ENCODE measurements around the gene CYP4F11. TPM values are rescaled to one million over a fixed set of nuclear protein-coding genes. Genes with fewer than 3 reads are reported as not detected.

The CYP4F11 gene
- total RNA-seq, 1 experiment from 2014 or later, result 0.21 TPM

DNA sequence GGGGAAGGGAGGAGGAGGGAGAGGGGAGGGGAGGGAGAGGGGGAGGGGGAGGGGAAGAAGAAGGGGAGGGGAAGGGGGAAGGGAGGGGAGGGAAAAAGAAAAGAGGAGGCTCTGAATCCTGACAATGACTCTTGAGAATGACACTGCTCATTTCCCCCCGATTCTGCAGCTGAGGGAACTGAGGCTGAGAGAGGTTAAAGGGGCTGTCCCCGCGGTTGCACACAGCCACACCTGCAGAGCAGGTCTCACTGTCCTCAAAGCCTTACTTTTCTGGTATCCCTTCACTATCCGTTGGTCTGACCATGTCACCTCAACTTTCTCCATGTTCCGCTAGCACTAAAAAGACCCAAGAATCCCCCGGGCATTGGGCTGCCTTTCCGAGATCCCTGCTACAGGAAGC, 71.9 kb downstream of the CYP4F11 start:
- no TSS peak for BruUV-seq (replicated peaks)
- intact Hi-C loops (cut with micrococcal nuclease; ENCODE audit: unreplicated experiment), result no loop called here
- no peaks in the 10 kb centered on the region for H3K27me3 ChIP-seq (ENCODE audit: control insufficient read depth, insufficient read depth, low read length)
- no peaks in the 10 kb centered on the region; the same call in 1 of the 2 replicates for H3K36me3 ChIP-seq (ENCODE audit: control insufficient read depth, insufficient read depth, low read length)
- no peak for ATAC-seq
- H3K4me3 ChIP-seq (ENCODE audit: low read depth in 2 of 2, low read length in 2 of 2), result no peak overlapping the region
- CTCF ChIA-PET, result no interaction called here
- in situ Hi-C loops (cut with HindIII; ENCODE audit: low pct_unique_long_range_greater_than_20kb, low sequenced_read_pairs), result no loop called here
- DNase-seq (ENCODE audit: low read depth, low spot score), result no peak
- no peak overlapping the region for H3K27ac ChIP-seq (ENCODE audit: low read length)
- no peaks in the 10 kb centered on the region for H3K4me1 ChIP-seq (ENCODE audit: control insufficient read depth, insufficient read depth, low read length)
- POLR2A ChIA-PET, result no interaction called here
- no peak for TF ChIP-seq REST (IDR thresholded peaks at IDR 0.05; ENCODE audit: insufficient read depth in 1 of 2, low read depth in 2 of 2, low read length in 1 of 2)
- no peak for TF ChIP-seq CTCF (IDR thresholded peaks at IDR 0.05)
- TF ChIP-seq SIN3A (IDR thresholded peaks at IDR 0.05; ENCODE audit: borderline replicate concordance, insufficient read depth, low read depth, low read length), result no peak
- TF ChIP-seq POLR2AphosphoS5 (IDR thresholded peaks at IDR 0.05; ENCODE audit: low read depth, low read length), result no peak
- TF ChIP-seq TCF7L2 (IDR thresholded peaks at IDR 0.05; ENCODE audit: low read depth, low read length), result no peak
- no peaks in the 10 kb centered on the region for H3K9me3 ChIP-seq (ENCODE audit: control insufficient read depth, insufficient read depth, low read depth, low read length)

Other genes starting within 250 kb of the CYP4F11 start
- gene OR10H2, start 206.5 kb downstream of the CYP4F11 start, total RNA-seq (2021; ENCODE audit: unreplicated experiment), result not detected
- gene OR10H3, start 196.5 kb downstream of the CYP4F11 start, total RNA-seq (2021; ENCODE audit: unreplicated experiment), result not detected
- gene OR10H5, start 146.9 kb downstream of the CYP4F11 start, total RNA-seq (2021; ENCODE audit: unreplicated experiment), result not detected
- gene OR10H1, start 118.9 kb downstream of the CYP4F11 start, total RNA-seq (2021; ENCODE audit: unreplicated experiment), result not detected
- 0.21 TPM for gene CYP4F2, start 36.5 kb downstream of the CYP4F11 start, total RNA-seq (2021; ENCODE audit: unreplicated experiment)
- not detected for gene OR10H4, start 14.5 kb upstream of the CYP4F11 start, total RNA-seq (2021; ENCODE audit: unreplicated experiment)
- 165 TPM for gene TPM4, start 142.0 kb upstream of the CYP4F11 start, total RNA-seq (2021; ENCODE audit: unreplicated experiment)
- gene RAB8A, start 177.4 kb upstream of the CYP4F11 start, total RNA-seq (2021; ENCODE audit: unreplicated experiment), result 75.8 TPM
- not detected for gene HSH2D, start 209.2 kb upstream of the CYP4F11 start, total RNA-seq (2021; ENCODE audit: unreplicated experiment)
- not detected for gene CIB3, start 239.0 kb upstream of the CYP4F11 start, total RNA-seq (2021; ENCODE audit: unreplicated experiment)